Ovary (tissue), 3 donors: Measurements from ENCODE around the gene TBCD.

Experiments used
- EP300 ChIP-seq: sonication (generic); formaldehyde crosslinking; IDR thresholded peaks from one replicate; pipeline ENCODE4 v1.6.1; 2017; ENCODE audit warnings: antibody characterized with exemption
- POLR2A ChIP-seq: fragments of 450-650 bp; IDR thresholded peaks from one replicate; pipeline ENCODE4 v1.6.1; 2017; ENCODE audit warnings: antibody characterized with exemption, mild to moderate bottlenecking, moderate library complexity
- TF ChIP-seq, protein P1 (sequence below), 3 donors: fragments of 450-650 bp in 2 of 3; fragments of 200-600 bp in 1 of 3; IDR thresholded peaks; one replicate each; pipeline versions ENCODE4 v1.5.1 to v1.8.0; 2016 to 2022; ENCODE audit warnings: antibody characterized with exemption in 3 of 3, mild to moderate bottlenecking in 1 of 3
- donor health status: DM: no; HTN: no; CAD: no.

DNA sequence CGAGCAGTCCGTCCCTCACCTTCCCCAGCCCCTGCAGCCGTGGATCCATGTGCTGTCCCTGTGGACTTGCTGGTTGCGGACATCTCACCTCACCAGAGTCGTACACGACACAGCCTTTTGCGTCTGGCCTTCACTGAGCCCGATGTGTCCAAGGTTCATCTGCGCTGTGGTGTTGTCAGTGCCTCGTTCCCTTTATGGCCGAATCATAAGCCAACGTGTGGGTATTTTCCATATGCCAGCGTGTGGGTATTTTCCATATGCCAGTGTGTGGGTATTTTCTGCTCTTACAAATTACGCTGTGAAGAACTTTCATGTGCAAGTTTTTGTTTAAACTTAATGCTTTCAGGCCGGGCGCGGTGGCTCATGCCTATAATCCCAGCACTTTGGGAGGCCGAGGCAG, 31.6 kb downstream of the TBCD start:
- TF ChIP-seq EP300 (no peak), POLR2A (no peak)
- TF ChIP-seq, protein P1, sequence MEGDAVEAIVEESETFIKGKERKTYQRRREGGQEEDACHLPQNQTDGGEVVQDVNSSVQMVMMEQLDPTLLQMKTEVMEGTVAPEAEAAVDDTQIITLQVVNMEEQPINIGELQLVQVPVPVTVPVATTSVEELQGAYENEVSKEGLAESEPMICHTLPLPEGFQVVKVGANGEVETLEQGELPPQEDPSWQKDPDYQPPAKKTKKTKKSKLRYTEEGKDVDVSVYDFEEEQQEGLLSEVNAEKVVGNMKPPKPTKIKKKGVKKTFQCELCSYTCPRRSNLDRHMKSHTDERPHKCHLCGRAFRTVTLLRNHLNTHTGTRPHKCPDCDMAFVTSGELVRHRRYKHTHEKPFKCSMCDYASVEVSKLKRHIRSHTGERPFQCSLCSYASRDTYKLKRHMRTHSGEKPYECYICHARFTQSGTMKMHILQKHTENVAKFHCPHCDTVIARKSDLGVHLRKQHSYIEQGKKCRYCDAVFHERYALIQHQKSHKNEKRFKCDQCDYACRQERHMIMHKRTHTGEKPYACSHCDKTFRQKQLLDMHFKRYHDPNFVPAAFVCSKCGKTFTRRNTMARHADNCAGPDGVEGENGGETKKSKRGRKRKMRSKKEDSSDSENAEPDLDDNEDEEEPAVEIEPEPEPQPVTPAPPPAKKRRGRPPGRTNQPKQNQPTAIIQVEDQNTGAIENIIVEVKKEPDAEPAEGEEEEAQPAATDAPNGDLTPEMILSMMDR (IDR thresholded peaks at IDR 0.05) = no peak
